Measurements from ENCODE around the gene LASP1.

- TF ChIP-seq POLR2A (IDR thresholded peaks at IDR 0.05; ENCODE audit: low read length), result no peak
- TF ChIP-seq GATA1 (IDR thresholded peaks at IDR 0.05; ENCODE audit: low read depth, low read length), result no peak
These were observed 11.8 kb downstream of the LASP1 start for GRCh38 chr17:38881600-38882191.

Measured in erythroblast (primary cell).